Astrocyte of the spinal cord (primary cell): ENCODE data around the gene TNS1.

Source experiments
- DNase-seq: peaks from one replicate; pipeline ENCODE4 v3.0.0; 2011; ENCODE audit warnings: low read depth, low spot score
- H3K4me3 ChIP-seq: 2 replicates; pipeline ENCODE4 v1.5.1; 2011; ENCODE audit warnings: low read depth, mild to moderate bottlenecking, low read length, moderate library complexity
- CTCF ChIP-seq: IDR thresholded peaks from 2 replicates; pipeline ENCODE4 v1.5.1; 2012; ENCODE audit warnings: low read depth, mild to moderate bottlenecking, low read length, inconsistent platforms
- in situ Hi-C: cut with HindIII; loops from 2 replicates; pipeline ENCODE4 v1.10.0; 2017; ENCODE audit warnings: low sequenced_read_pairs

Gene TNS1

GRCh38 chr2:217938036-217938435, 64.8 kb downstream of the TNS1 start:
- no peak for TF ChIP-seq CTCF
- in situ Hi-C loops = no loop called here
- H3K4me3 ChIP-seq = no peak overlapping the region
- no peak for DNase-seq

GRCh38 chr2:217937446-217937845, 65.3 kb downstream of the TNS1 start:
- no peak for DNase-seq
- H3K4me3 ChIP-seq = no peak overlapping the region
- in situ Hi-C loops = no loop called here
- no peak for TF ChIP-seq CTCF

- in situ Hi-C loops = no loop called here
- no peak for TF ChIP-seq CTCF
- H3K4me3 ChIP-seq = no peak overlapping the region
- no peak for DNase-seq
Observed at GRCh38 chr2:217936952-217937351, 65.8 kb downstream of the TNS1 start.

GRCh38 chr2:217935901-217936684, 66.7 kb downstream of the TNS1 start:
- no peak overlapping the region for H3K4me3 ChIP-seq
- no peak for TF ChIP-seq CTCF
- no peak for DNase-seq
- in situ Hi-C loops = no loop called here

GRCh38 chr2:217935235-217935879, 67.4 kb downstream of the TNS1 start:
- in situ Hi-C loops = no loop called here
- no peak overlapping the region for H3K4me3 ChIP-seq
- no peak for TF ChIP-seq CTCF
- peak; percentile 44 for DNase-seq

GRCh38 chr2:217934321-217935131, 68.3 kb downstream of the TNS1 start:
- H3K4me3 ChIP-seq = no peak overlapping the region
- DNase-seq = peak; percentile 79
- TF ChIP-seq CTCF = no peak
- in situ Hi-C loops = no loop called here
